NOMO-1 treated with dmso at 0.1 percent for 144 hours (cell line): ENCODE measurements around the gene ZRANB3.
"Not testable (repeated sequence)": the region's sequence is repeated elsewhere in the genome, so short reads cannot be mapped to it uniquely, and the experiment has no call there.

ENCODE experiments used
- DNase-seq: peaks from one replicate; lab custom pipeline; 2025; ENCODE audit not compliant: unreplicated experiment; lab: John Stamatoyannopoulos, UW

ZRANB3 gene

DNA sequence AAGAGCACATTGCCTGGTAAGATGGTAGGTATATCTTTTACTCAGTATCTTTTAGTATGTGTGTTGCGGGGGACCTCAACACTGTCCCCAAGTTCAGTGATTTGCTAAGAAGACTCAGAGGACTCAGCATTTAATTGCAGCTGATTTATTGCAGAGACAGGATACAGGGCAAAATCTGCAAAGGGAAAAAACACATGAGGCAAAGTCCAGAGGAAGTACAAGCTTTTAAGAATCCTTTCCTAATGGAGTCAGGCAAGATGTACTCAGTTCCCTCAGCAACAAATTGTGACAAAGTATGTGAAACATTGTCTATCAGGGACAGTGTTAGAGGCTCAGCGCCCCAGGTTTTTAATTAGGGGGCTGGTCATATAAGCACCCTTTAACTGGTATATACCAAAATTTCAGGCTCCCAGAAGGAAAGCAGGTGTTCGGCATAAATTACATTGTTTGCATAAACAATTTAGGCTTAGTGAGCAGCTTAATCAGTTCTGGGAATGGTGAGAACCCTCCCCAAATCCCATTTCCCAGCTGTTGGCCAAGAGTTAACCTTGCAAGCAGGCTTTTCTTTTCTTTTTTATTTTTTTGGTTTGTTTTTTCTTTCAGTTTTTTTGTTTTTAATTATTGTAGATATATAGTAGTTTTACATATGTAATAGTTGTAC is 437.2 kb downstream of the ZRANB3 start:
- DNase-seq = no peak

GRCh38 chr2:135093193-135093592 is 437.8 kb downstream of the ZRANB3 start:
- DNase-seq = no peak

DNA sequence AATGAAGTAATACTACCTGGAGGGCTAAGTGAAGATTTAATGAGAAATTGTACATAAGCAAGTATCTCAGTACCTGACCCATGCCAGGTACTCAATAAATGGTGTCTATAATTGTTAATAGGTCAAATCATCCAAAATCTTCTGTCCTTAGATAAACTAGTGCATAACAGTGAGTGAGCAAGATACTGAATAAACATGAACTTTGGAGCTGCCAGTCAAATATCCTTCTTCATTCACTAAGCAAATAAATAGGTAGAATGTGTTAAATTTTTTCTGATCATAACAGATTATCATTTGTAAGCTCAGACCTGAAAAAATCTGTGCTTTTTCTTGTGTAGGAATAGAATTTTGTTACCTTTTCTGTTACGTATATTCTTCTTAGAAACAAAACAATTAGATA is 439.3 kb downstream of the ZRANB3 start:
- no peak for DNase-seq

DNA sequence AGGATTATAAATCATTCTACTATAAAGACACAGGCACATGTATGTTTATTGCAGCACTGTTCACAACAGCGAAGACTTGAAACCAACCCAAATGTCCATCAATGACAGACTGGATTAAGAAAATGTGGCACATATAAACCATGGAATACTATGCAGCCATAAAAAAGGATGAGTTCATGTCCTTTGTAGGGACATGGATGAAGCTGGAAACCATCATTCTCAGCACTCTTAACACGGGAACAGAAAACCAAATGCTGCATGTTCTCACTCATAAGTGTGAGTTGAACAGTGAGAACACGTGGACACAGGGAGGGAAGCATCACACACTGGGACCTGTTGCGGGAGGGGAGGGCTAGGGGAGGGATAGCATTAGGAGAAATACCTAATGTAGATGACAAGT is 441.4 kb downstream of the ZRANB3 start:
- DNase-seq = not testable (repeated sequence)
